Suprapubic skin (tissue), 3 donors: ENCODE measurements around the gene CDC42EP1.

Experiments
- CTCF ChIP-seq, 2 donors: fragments of 200-600 bp in 1 of 2; fragments of 450-650 bp in 1 of 2; sonication (generic) in 1 of 2; IDR thresholded peaks; one replicate each; pipeline ENCODE4 v1.5.1; 2016 to 2019; ENCODE audit warnings: antibody characterized with exemption in 2 of 2, mild to moderate bottlenecking in 1 of 2, moderate library complexity in 1 of 2
- POLR2A ChIP-seq, 2 donors: fragments of 450-650 bp; IDR thresholded peaks; one replicate each; pipeline ENCODE4 v1.6.1; 2017; ENCODE audit warnings: antibody characterized with exemption in 2 of 2, mild to moderate bottlenecking in 2 of 2, moderate library complexity in 2 of 2

- TF ChIP-seq CTCF (IDR thresholded peaks at IDR 0.05), result no peak
- no peak for TF ChIP-seq POLR2A (IDR thresholded peaks at IDR 0.05)
Measured at GRCh38 chr22:37551981-37552380, 8.3 kb upstream of the CDC42EP1 start.
